Measurements from ENCODE around the gene CIT.

DNA sequence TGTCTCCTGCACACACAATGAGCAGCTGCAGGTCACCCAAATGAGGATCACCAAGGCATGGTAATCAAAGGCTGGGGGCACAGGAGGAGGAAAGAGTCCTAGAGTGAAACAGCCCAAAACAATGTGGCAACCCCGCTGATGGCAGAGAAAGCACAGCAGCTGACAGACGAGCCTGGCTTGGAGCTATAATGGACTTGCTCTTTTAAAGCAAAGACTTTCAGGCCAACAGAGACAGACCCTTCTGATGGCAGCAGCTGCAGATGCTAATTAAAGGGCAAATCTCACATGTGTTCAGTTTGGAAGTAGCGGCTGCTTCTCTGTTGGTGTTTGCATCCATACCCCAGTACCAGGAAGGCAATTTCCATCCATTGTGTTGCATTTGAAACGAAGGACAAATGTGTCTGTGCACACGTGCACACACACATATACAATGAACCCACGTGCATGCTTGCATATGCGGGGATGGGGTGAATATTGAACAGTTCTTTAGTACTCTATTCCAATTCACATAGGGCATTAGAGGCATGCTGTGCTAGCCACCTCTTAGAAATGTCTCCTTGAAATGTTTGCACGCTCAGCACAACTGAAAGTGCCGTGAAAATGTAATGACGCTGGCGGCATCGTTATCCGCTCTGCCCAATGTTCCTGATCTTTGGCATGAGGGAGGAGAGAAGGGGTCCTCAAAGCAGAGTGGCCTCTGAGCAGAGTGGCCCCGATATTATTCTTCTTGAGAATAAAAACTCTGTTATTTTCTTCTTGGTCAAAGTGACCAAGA lies 38.1 kb downstream of the CIT start:
- TF ChIP-seq, protein P1, sequence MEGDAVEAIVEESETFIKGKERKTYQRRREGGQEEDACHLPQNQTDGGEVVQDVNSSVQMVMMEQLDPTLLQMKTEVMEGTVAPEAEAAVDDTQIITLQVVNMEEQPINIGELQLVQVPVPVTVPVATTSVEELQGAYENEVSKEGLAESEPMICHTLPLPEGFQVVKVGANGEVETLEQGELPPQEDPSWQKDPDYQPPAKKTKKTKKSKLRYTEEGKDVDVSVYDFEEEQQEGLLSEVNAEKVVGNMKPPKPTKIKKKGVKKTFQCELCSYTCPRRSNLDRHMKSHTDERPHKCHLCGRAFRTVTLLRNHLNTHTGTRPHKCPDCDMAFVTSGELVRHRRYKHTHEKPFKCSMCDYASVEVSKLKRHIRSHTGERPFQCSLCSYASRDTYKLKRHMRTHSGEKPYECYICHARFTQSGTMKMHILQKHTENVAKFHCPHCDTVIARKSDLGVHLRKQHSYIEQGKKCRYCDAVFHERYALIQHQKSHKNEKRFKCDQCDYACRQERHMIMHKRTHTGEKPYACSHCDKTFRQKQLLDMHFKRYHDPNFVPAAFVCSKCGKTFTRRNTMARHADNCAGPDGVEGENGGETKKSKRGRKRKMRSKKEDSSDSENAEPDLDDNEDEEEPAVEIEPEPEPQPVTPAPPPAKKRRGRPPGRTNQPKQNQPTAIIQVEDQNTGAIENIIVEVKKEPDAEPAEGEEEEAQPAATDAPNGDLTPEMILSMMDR (IDR thresholded peaks at IDR 0.05) = no peak
- TF ChIP-seq POLR2A (IDR thresholded peaks at IDR 0.05) = no peak

Measured in lower leg skin (tissue), 3 donors.